Coronary artery (tissue), 2 donors: ENCODE data around the gene GAMT.

Experiments
- DNase-seq: peaks from one replicate; pipeline ENCODE4 v3.0.0-alpha.2; 2017; ENCODE audit warnings: low spot score
- H3K27ac ChIP-seq, 2 donors: fragments of 200-600 bp; sonication (generic); one replicate each; pipeline ENCODE4 v1.5.1; 2016 to 2019
- H3K4me3 ChIP-seq: fragments of 200-600 bp; sonication (generic); 2 replicates; pipeline ENCODE4 v1.5.1; 2016; ENCODE audit warnings: mild to moderate bottlenecking, moderate library complexity
- CTCF ChIP-seq: fragments of 200-600 bp; sonication (generic); IDR thresholded peaks from one replicate; pipeline ENCODE4 v1.5.1; 2019; ENCODE audit warnings: antibody characterized with exemption

GAMT gene

GRCh38 chr19:1393841-1394240, 7.5 kb downstream of the GAMT start:
- TF ChIP-seq CTCF: no peak
- no peak for DNase-seq
- no peak overlapping the region for H3K27ac ChIP-seq
- H3K4me3 ChIP-seq: no peak overlapping the region

GRCh38 chr19:1392939-1393530, 8.3 kb downstream of the GAMT start:
- no peak for TF ChIP-seq CTCF
- no peak overlapping the region for H3K27ac ChIP-seq
- H3K4me3 ChIP-seq: no peak overlapping the region
- DNase-seq: no peak

- no peak for TF ChIP-seq CTCF
- DNase-seq: no peak
- H3K27ac ChIP-seq: no peak overlapping the region
- H3K4me3 ChIP-seq: no peak overlapping the region
Measured at GRCh38 chr19:1392407-1392806, 8.9 kb downstream of the GAMT start.

GRCh38 chr19:1390890-1391423, 10.4 kb downstream of the GAMT start:
- H3K4me3 ChIP-seq: no peak overlapping the region
- H3K27ac ChIP-seq: no peak overlapping the region
- no peak for TF ChIP-seq CTCF
- no peak for DNase-seq

- Histone ChIP-seq H3K27ac (no peak overlapping the region), H3K4me3 (no peak overlapping the region)
- DNase-seq: no peak
- TF ChIP-seq CTCF: no peak
Measured at GRCh38 chr19:1389033-1389940, 12.1 kb downstream of the GAMT start.

- Histone ChIP-seq H3K27ac (no peak overlapping the region), H3K4me3 (no peak overlapping the region)
- TF ChIP-seq CTCF: no peak
- no peak for DNase-seq
Measured at GRCh38 chr19:1388637-1389026, 12.7 kb downstream of the GAMT start.
